Panc1 (cell line): ENCODE data around the gene CHST12. TPM values are rescaled to one million over a fixed set of nuclear protein-coding genes. Genes with fewer than 3 reads are reported as not detected.

Experiments used
- ATAC-seq: fragments of 200-7000 bp; cut with Tn5 transposase; 2 replicates; pipeline ENCODE4 v1.9.1; 2020; ENCODE audit warnings: mild to moderate bottlenecking, moderate library complexity
- BruUV-seq: library from RNA; stranded (reverse); fragments of 400-500 nt; replicated peaks from 2 replicates; lab custom pipeline; 2021; lab: Mats Ljungman, UMichigan
- CTCF ChIA-PET: fragments of 300-600 bp; sonication (Branson Sonifier 250); formaldehyde crosslinking; loops from one replicate; lab custom pipeline; 2022; ENCODE audit warnings: antibody characterized with exemption; lab: Charles Lee
- POLR2A ChIA-PET: fragments of 300-600 bp; sonication (Branson Sonifier 250); formaldehyde crosslinking; loops from one replicate; lab custom pipeline; 2022; ENCODE audit warnings: antibody characterized with exemption; lab: Charles Lee
- DNase-seq: peaks from one replicate; pipeline ENCODE4 v3.0.0-alpha.2; 2010; ENCODE audit warnings: low read depth, low spot score
- H3K27ac ChIP-seq: 2 replicates; pipeline ENCODE4 v1.5.1; 2011; ENCODE audit warnings: mild to moderate bottlenecking, low read length, inconsistent platforms
- H3K27me3 ChIP-seq: fragments of 200-500 bp; sonication (Bioruptor generic); 2 replicates; pipeline ENCODE4 v1.6.0; 2014; ENCODE audit warnings: low read length, inconsistent platforms; ENCODE audit not compliant: control insufficient read depth, insufficient read depth
- H3K36me3 ChIP-seq: fragments of 200-500 bp; sonication (Bioruptor generic); 2 replicates; pipeline ENCODE4 v1.5.1; 2014; ENCODE audit warnings: inconsistent platforms, mild to moderate bottlenecking, low read length, moderate library complexity; ENCODE audit not compliant: control insufficient read depth, insufficient read depth
- H3K4me1 ChIP-seq: 2 replicates; pipeline ENCODE4 v1.5.1; 2011; ENCODE audit warnings: inconsistent platforms, mild to moderate bottlenecking, low read length, moderate library complexity; ENCODE audit not compliant: control insufficient read depth, insufficient read depth
- H3K4me3 ChIP-seq, 2 experiments: 2 replicates each; pipeline ENCODE4 v1.5.1; 2011 to 2012; ENCODE audit warnings: low read depth in 2 of 2, low read length in 2 of 2, mild to moderate bottlenecking in 2 of 2, inconsistent platforms in 1 of 2, moderate library complexity in 1 of 2
- H3K9me3 ChIP-seq: fragments of 200-500 bp; sonication (Bioruptor generic); 2 replicates; pipeline ENCODE4 v1.5.1; 2014; ENCODE audit warnings: low read depth, mild to moderate bottlenecking, inconsistent platforms, low read length, moderate library complexity; ENCODE audit not compliant: control insufficient read depth, insufficient read depth
- CTCF ChIP-seq: fragments of 450-650 bp; IDR thresholded peaks from 2 replicates; pipeline ENCODE4 v1.5.1; 2017; ENCODE audit warnings: mild to moderate bottlenecking
- POLR2AphosphoS5 ChIP-seq: IDR thresholded peaks from 2 replicates; pipeline ENCODE4 v1.6.1; 2012; ENCODE audit warnings: mild to moderate bottlenecking, low read depth, low read length, moderate library complexity
- REST ChIP-seq, 2 experiments: IDR thresholded peaks; 2 replicates each; pipeline ENCODE4 v1.6.1; 2011 to 2012; ENCODE audit warnings: low read depth in 2 of 2, control low read depth in 1 of 2, low read length in 1 of 2, mild to moderate bottlenecking in 1 of 2, moderate library complexity in 1 of 2; ENCODE audit not compliant: insufficient read depth in 1 of 2
- SIN3A ChIP-seq: IDR thresholded peaks from 2 replicates; pipeline ENCODE4 v1.6.1; 2012; ENCODE audit warnings: low read depth, mild to moderate bottlenecking, low read length, moderate library complexity, borderline replicate concordance; ENCODE audit not compliant: insufficient read depth
- TCF7L2 ChIP-seq: IDR thresholded peaks from 2 replicates; pipeline ENCODE4 v1.6.1; 2011; ENCODE audit warnings: mild to moderate bottlenecking, low read depth, low read length, inconsistent platforms
- in situ Hi-C: cut with HindIII; loops from 2 replicates; pipeline ENCODE4 v1.10.0; 2016; ENCODE audit warnings: low sequenced_read_pairs, low pct_unique_long_range_greater_than_20kb
- intact Hi-C: fragments of 100-400 bp; cut with micrococcal nuclease; formaldehyde crosslinking; loops from one replicate; pipeline ENCODE4 v1.10.0; 2022; ENCODE audit not compliant: unreplicated experiment
- total RNA-seq: library from RNA; stranded (reverse); gene quantifications from one replicate; pipeline ENCODE4 v1.2.1, GENCODE V29; 2021; ENCODE audit not compliant: unreplicated experiment

The CHST12 gene
- total RNA-seq, 1 experiment from 2014 or later: 48.3 TPM

- no TSS peak for BruUV-seq
- ATAC-seq: no peak
- no peak overlapping the region for H3K27ac ChIP-seq
- no peaks in the 10 kb centered on the region for H3K36me3 ChIP-seq
- in situ Hi-C loops (no loop called here), intact Hi-C loops (no loop called here)
- ChIA-PET POLR2A (no interaction called here), CTCF (interaction anchor here (0.6 to 0.7 kb wide), 2 partner anchors 8 to 23 kb away, joined by 4 read pairs; no protein-coding TSS in a partner anchor)
- TF ChIP-seq REST (IDR thresholded peaks at IDR 0.05; ENCODE audit: insufficient read depth in 1 of 2, low read depth in 2 of 2, low read length in 1 of 2): no peak
- TF ChIP-seq SIN3A: no peak
- TF ChIP-seq TCF7L2: no peak
- TF ChIP-seq CTCF: no peak; the same call in 1 of the 2 replicates
- TF ChIP-seq POLR2AphosphoS5: no peak
- H3K4me1 ChIP-seq: peaks cover 11% of the 10 kb centered on the region
- no peak for DNase-seq
- no peak overlapping the region for H3K4me3 ChIP-seq
- no peaks in the 10 kb centered on the region for H3K27me3 ChIP-seq
- no peaks in the 10 kb centered on the region for H3K9me3 ChIP-seq
Observed at GRCh38 chr7:2472739-2473138, 69.3 kb downstream of the CHST12 start.

- Histone ChIP-seq H3K9me3 (no peaks in the 10 kb centered on the region), H3K4me3 (no peak overlapping the region), H3K27me3 (no peaks in the 10 kb centered on the region), H3K36me3 (no peaks in the 10 kb centered on the region), H3K4me1 (peaks cover 20% of the 10 kb centered on the region), H3K27ac (no peak overlapping the region)
- ChIA-PET POLR2A (no interaction called here), CTCF (no interaction called here)
- no TSS peak for BruUV-seq
- DNase-seq (no peak), ATAC-seq (no peak)
- in situ Hi-C loops (no loop called here), intact Hi-C loops (no loop called here)
- TF ChIP-seq REST (IDR thresholded peaks at IDR 0.05; ENCODE audit: insufficient read depth in 1 of 2, low read depth in 2 of 2, low read length in 1 of 2): no peak
- TF ChIP-seq SIN3A: no peak
- no peak for TF ChIP-seq TCF7L2
Observed at GRCh38 chr7:2473496-2474180, 70.2 kb downstream of the CHST12 start.
